GM12878 (cell line): ENCODE results near the gene ZNF836.

Experiments used
- CTCF ChIP-seq, 3 experiments: IDR thresholded peaks in 2 of 3; conservative IDR thresholded peaks in 1 of 3; 2 replicates each; pipeline ENCODE4 v1.5.1; 2011; ENCODE audit warnings: low read depth in 3 of 3, low read length in 3 of 3, mild to moderate bottlenecking in 3 of 3, control low read depth in 2 of 3, moderate library complexity in 2 of 3, inconsistent platforms in 1 of 3, mixed read lengths in 1 of 3; ENCODE audit not compliant: control insufficient read depth in 2 of 3, insufficient read depth in 1 of 3; ENCODE audit errors: extremely low read depth in 1 of 3
- HDAC2 ChIP-seq: fragments of 200-600 bp; sonication (generic); IDR thresholded peaks from 2 replicates; pipeline ENCODE4 v1.6.1; 2017
- MAX ChIP-seq: IDR thresholded peaks from 2 replicates; pipeline ENCODE4 v1.6.1; 2012; ENCODE audit warnings: low read depth, low read length, improper control_type of control experiment
- PKNOX1 ChIP-seq: fragments of 450-650 bp; IDR thresholded peaks from 2 replicates; pipeline ENCODE4 v1.6.1; 2016; ENCODE audit warnings: mild to moderate bottlenecking
- POLR2A ChIP-seq: IDR thresholded peaks from 2 replicates; pipeline ENCODE4 v1.6.1; 2011; ENCODE audit warnings: low read depth, mild to moderate bottlenecking, low read length
- POLR2AphosphoS5 ChIP-seq: IDR thresholded peaks from 2 replicates; pipeline ENCODE4 v1.6.1; 2011; ENCODE audit warnings: mild to moderate bottlenecking, low read length, inconsistent platforms
- RAD21 ChIP-seq: IDR thresholded peaks from 2 replicates; pipeline ENCODE4 v1.6.1; 2011; ENCODE audit warnings: mild to moderate bottlenecking, low read depth, low read length, moderate library complexity; ENCODE audit not compliant: insufficient read depth
- SP1 ChIP-seq: IDR thresholded peaks from one replicate; pipeline ENCODE4 v1.6.1; 2011; ENCODE audit warnings: low read depth, low read length
- ZNF622 ChIP-seq: fragments of 450-650 bp; IDR thresholded peaks from 2 replicates; pipeline ENCODE4 v1.6.1; 2017; ENCODE audit warnings: mild to moderate bottlenecking, inconsistent platforms

GRCh38 chr19:52148256-52148655 is 23.2 kb downstream of the ZNF836 start:
- no peak for TF ChIP-seq CTCF (IDR thresholded peaks at IDR 0.05 in 2 of 3, conservative IDR thresholded peaks at IDR 0.05 in 1 of 3; ENCODE audit: control insufficient read depth in 2 of 3, extremely low read depth in 1 of 3, insufficient read depth in 1 of 3, low read depth in 3 of 3, low read length in 3 of 3)
- no peak for TF ChIP-seq PKNOX1
- TF ChIP-seq ZNF622, result no peak
- TF ChIP-seq MAX, result no peak
- no peak for TF ChIP-seq HDAC2
- TF ChIP-seq POLR2AphosphoS5, result no peak
- no peak for TF ChIP-seq POLR2A
- no peak for TF ChIP-seq RAD21
- no peak for TF ChIP-seq SP1
